NT2/D1 (cell line): Measurements from ENCODE around the gene TMEM151A.

Source experiments
- SUZ12 ChIP-seq: IDR thresholded peaks from 2 replicates; pipeline ENCODE4 v1.6.1; 2011; ENCODE audit not compliant: insufficient read length, insufficient read depth; ENCODE audit errors: extremely low read depth
- YY1 ChIP-seq: IDR thresholded peaks from 2 replicates; pipeline ENCODE4 v1.6.1; 2011; ENCODE audit not compliant: insufficient read length, insufficient read depth
- ZNF274 ChIP-seq: IDR thresholded peaks from 2 replicates; pipeline ENCODE4 v1.6.1; 2011; ENCODE audit warnings: mild to moderate bottlenecking, low read depth, low read length

GRCh38 chr11:66294626-66295620 lies 3.2 kb downstream of the TMEM151A start:
- TF ChIP-seq ZNF274 (no peak), SUZ12 (no peak), YY1 (no peak)
